Stimulated activated CD4-positive, alpha-beta T cell treated with anti-CD3 and anti-CD28 coated beads, TNF-alpha, amount 100 ng/mL, for 4 hours (primary cell): ENCODE measurements around the gene OR12D1.
"Not testable (repeated sequence)": the region's sequence is repeated elsewhere in the genome, so short reads cannot be mapped to it uniquely, and the experiment has no call there.

Experiments
- DNase-seq, 3 experiments: peaks; one replicate each; pipeline ENCODE4 v3.0.0-alpha.2; 2020; ENCODE audit warnings: low read depth in 3 of 3

Gene OR12D1

GRCh38 chr6:29414588-29414987 lies at the start of gene OR12D1:
Gene OR12D1, plus strand, starts transcription at chr6:29414928.
- no peak for DNase-seq

- no peak for DNase-seq
These were observed 46.0 kb upstream of the OR12D1 start, which contains the start of gene OR5V1 for GRCh38 chr6:29368765-29369164. Gene OR5V1, minus strand, starts transcription at chr6:29368865. Its CDS starts 12,670 bp downstream, at chr6:29356195.

GRCh38 chr6:29375191-29375590 lies 39.5 kb upstream of the OR12D1 start, which contains the start of gene OR12D3:
Gene OR12D3, minus strand, starts transcription at chr6:29375291. Its CDS starts 4 bp downstream, at chr6:29375287.
- DNase-seq = no peak

DNA sequence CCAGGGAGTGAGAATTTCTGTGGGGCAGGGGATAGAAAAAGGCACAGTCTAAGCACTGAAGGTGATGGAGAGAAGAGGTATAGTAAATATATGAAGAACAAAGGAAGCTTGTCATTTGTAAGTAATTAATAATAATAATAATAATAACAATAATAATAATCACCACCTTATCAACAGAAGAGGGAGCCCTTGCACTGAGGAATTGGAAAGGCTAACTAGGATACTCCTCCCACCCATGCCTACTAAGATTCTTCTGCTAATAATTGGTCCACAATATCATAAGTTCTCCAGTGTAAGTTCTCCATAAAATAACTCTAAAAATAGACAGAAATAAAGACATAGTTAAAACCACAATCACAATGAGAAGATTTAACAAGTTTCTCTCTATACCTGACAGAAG lies 38.7 kb upstream of the OR12D1 start:
- DNase-seq = no peak

DNA sequence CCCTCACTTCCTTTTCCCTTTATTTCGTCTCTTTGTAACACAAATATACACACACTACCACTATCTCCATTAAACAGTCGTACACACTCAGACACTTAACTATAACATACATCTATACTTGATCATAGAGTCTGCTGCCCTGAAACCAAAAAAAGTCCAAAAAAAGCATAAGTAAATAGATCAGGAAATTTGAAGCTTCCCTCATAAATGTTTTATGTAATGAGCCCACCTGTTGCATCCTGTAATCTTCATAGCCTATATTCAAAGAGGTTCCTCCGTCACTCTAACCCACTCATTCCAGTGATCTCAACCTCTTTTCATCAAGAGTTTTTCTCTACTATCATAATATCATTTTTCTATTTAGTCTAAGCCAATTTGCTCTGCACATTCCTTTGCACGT lies 26.2 kb upstream of the OR12D1 start:
- DNase-seq = no peak

GRCh38 chr6:29395331-29395730 lies 19.4 kb upstream of the OR12D1 start, which contains the start of gene OR12D2:
Gene OR12D2, plus strand, starts transcription at chr6:29395631. Its CDS starts 1,069 bp downstream, at chr6:29396700.
- DNase-seq = no peak

DNA sequence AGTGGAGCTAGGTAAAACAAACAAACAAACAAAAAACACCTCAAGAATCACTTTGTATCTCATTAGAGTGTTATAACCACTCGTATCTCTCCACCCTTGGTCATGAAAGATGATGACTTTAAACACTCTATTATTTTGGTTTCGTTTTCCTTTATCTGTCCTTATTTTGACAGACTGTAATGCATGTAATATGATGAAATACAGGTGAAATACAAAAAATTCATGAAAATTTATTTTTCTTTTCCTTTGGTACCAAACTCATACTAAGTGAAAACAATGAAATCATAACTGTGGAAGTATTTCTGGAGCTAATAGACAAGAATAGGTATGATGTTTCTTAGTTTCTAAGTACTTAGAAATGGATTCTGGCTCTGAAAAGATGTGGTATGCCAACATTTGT lies 15.2 kb upstream of the OR12D1 start:
- no peak for DNase-seq

DNA sequence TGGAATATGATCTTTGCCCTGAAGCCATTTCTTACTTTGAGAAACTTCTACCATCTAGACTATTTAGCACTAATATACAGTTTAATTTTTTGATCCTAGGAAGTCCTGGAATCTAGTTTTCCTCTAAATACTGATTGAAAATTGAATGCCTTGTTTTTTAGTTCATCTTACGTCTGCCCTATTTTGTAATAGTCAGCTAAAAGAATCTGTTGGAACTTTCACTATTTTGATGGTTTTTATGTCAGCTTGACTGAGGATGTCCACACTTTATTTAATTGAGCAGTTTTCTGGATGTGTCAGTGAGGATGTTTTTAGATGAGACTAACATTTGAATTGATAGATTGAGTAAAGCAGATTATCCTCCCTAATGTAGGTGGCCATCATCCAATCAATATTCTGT lies 10.9 kb upstream of the OR12D1 start:
- DNase-seq = no peak

DNA sequence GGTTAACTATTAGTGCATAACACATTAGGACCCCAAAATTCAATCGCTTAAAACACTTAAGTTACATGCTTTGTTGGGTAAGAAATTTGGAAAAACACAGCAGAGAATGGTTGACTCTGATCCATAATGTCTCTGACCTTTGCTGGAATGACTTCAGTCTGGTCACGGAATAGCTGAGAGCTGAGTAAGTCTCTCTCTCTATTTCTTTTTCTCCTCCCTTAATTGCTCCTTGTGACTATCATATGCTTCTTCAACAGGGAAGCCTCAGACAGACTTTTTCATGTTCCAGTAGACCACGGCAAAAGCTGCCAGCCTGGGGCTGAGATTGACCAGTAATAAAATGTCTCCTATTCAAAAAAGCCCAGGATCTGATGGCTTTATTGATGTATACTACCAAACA lies 4.8 kb downstream of the OR12D1 start:
- DNase-seq = no peak

DNA sequence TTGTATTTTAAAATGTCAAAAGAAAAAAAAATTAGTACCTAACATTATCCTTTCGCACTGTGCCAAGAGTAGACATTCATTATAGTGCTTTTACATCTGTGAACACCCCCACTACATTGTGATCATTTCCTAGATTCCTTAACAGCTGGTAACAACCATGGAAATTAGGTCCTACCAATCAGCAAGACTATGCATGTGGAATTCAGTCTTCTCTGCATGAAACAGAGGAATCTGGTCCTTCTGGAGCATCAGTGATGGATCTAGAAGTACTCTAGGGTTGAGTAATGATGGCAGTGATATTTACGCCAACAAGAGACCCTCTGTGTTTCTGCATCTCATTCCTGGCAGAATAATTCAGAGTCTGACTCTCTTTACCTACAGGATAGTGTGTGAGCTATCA lies 9.4 kb downstream of the OR12D1 start:
- no peak for DNase-seq

DNA sequence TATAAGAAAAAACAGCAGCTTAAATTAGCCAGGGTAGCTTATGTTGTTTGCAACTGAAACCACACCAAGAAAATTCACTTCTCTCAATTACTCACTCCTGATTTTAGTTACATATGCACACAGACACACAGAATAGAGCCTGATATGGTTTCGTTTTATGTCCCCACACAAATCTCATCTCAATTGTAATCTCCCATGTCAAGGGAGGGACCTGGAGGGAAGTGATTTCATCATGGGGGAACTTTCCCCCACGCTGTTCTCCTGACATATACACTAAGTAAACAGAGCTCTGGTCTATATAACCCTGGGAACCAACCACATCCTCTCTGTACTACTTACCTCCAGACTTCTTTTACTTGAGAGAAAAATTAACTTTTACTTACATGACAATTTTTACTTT lies 9.8 kb downstream of the OR12D1 start:
- DNase-seq = no peak

GRCh38 chr6:29425075-29425474 lies 10.3 kb downstream of the OR12D1 start:
- no peak for DNase-seq

GRCh38 chr6:29426654-29427053 lies 11.9 kb downstream of the OR12D1 start:
- no peak for DNase-seq

DNA sequence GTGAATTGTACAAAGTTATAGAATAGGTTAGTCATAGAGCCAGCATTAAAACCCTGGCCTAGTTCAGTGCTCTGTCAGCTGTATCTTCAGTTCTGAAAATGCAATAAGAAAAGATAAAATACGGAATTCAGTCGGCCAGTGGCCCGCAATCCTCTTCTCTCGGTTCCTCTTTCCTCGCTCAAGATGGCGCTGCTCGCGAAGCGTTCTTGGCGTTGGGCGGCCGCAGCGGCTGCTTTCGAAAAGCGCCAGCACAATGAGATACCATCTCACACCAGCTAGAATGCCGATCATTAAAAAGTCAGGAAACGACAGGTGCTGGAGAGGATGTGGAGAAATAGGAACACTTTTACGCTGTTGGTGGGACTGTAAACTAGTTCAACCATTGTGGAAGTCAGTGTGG lies 22.0 kb downstream of the OR12D1 start:
- DNase-seq = not testable (repeated sequence)

DNA sequence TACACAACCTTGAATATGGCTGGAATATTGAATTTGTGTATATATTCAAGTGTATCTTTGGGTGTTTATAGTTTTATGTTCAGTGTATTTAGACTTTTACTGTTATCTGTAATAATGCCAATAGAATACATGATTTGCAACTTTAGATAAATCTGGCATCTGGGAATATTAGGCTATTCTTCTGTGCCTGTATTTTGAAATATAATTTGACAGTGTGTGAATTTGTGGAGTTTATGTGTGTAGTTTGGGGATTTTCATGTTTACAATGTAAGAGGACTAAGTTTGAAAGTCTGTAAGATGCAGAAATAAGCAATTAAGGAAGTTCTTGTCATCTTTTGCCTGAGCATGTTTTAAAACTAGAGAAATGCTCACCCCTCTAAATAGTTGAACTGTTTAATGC lies 24.3 kb downstream of the OR12D1 start, which contains the start of gene OR10C1:
TSS of gene OR10C1 (plus strand) at position 301 of the 400 bp plus-strand sequence. CDS start 710 bp downstream, outside the sequence.
- DNase-seq = no peak

- DNase-seq = no peak
These were observed 28.0 kb downstream of the OR12D1 start for GRCh38 chr6:29442719-29443118.

DNA sequence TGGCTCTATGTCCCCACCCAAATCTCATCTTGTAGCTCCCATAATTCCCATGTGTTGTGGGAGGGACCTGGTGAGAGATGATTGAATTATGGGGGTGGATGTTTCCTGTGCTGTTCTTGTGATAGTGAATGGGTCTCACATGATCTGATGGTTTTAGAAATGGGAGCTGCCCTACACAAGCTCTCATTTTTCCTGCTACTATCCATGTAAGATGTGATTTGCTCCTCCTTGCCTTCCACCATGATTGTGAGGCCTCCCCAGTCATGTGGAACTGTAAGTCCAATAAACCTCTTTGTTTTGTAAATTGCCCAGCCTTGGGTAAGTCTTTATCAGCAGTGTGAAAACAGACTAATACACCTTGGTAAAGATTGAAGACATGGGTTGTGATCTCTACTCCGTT lies 29.3 kb downstream of the OR12D1 start:
- DNase-seq = not testable (repeated sequence)

GRCh38 chr6:29447670-29448069 lies 32.9 kb downstream of the OR12D1 start:
- DNase-seq = no peak

DNA sequence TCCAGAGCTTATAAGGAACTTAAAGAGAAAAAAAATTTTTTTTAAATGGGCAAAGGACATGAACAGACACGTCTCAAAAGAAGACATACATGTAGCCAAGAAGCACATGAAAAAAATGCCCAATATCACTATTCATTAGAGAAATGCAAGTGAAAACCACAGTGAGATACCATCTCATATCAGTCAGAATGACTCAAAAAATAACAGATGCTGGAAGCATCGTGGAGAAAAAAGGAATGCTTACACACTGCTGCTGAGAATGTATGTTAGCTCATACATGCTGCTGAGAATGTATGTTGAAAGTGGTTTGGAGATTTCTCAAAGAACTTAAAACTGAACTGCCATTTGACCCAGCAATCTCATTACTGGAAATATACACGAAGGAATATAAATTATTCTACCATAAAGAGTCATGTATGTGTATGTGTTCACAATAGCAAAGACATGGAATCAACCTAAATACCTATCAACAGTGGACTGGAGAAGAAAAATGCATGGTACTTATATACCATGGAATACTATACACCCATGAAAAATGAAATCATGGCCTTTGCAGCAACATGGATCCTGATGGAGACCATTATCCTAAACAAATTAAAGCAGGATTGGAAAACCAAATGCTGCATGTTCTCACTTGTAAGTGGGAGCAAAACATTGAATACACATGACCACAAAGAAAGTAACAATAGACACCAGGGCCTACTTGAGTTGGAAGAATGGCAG lies 36.9 kb downstream of the OR12D1 start:
- no peak for DNase-seq

GRCh38 chr6:29456971-29457370 lies 42.2 kb downstream of the OR12D1 start, which contains the start of the genes OR11A1 and OR2H1:
Gene OR11A1, minus strand, starts transcription at chr6:29457071. Its CDS starts 29,430 bp downstream, at chr6:29427641.
Gene OR2H1, plus strand, starts transcription at chr6:29457155. Its CDS starts 4,615 bp downstream, at chr6:29461770.
- DNase-seq = no peak

DNA sequence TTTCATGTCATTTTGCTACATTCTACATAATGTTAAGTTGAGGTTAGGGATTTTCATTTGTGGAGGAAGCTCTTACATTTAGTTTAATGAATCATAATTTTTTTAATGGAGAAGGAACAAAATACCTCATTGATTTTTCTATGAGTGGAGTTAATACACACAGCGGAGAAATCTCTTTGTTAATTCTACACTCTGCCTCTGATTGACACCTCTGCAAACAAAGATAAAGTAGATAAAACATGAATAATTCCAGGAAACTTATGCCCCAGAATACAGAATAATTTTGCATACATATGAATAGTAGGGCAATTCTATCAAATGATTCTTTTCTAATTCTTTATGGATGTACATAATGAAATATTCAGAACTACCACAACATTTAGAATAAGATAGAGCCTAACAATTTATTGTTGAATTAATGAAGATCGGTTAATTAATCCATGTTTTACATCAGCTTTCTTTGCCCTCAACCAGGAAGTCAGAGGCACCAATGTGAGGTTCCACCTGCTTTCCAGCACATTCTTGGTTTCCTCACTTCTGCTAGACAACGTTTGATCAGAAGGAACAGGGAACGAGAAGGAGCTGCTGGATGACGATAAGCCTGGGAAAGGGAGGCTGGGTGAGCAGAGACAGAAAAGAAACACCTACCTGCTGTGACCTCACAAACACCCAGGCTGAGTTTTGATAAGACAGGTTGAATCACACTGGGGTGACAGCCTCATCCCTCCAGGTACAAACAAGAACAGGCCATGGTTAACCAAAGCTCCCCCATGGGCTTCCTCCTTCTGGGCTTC lies 46.5 kb downstream of the OR12D1 start:
- DNase-seq = no peak

DNA sequence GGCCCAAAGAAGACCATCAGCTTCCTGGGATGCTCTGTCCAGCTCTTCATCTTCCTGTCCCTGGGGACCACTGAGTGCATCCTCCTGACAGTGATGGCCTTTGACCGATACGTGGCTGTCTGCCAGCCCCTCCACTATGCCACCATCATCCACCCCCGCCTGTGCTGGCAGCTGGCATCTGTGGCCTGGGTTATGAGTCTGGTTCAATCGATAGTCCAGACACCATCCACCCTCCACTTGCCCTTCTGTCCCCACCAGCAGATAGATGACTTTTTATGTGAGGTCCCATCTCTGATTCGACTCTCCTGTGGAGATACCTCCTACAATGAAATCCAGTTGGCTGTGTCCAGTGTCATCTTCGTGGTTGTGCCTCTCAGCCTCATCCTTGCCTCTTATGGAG lies 47.3 kb downstream of the OR12D1 start:
- no peak for DNase-seq

DNA sequence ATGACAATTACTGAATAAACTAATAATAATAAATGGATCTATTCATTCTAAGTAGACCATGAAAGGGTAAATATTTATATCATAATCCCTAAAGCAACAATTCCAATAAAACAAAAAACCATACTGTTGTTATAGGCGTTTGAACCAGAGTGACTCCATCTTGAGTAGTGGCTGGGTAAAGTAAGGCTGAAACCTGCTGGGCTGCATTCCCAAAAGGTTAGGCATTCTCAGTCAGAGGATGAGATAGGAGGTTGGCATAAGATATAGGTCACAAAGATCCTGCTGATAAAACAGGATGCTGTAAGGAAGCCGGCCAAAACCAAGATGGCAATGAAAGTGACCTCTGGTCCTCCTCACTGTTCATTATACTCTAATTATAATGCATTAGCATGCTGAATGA lies 50.6 kb downstream of the OR12D1 start:
- no peak for DNase-seq
